Pons (tissue), 1 donor: ENCODE data around the gene UBL7.
A peak's percentile ranks its signal among the peaks of the same experiment; 100 is the strongest.
"Not testable (repeated sequence)": the region's sequence is repeated elsewhere in the genome, so short reads cannot be mapped to it uniquely, and the experiment has no call there.

Experiments
- DNase-seq: peaks from one replicate; pipeline ENCODE4 v3.0.0-alpha.2; 2016; ENCODE audit warnings: low spot score

UBL7 gene

GRCh38 chr15:74460871-74461846, at the start of gene UBL7:
TSS of gene UBL7 (minus strand) at chr15:74461160. CDS start at chr15:74458867, 2,293 bp downstream.
- peak; percentile 96 for DNase-seq

GRCh38 chr15:74506515-74506840, 45.5 kb upstream of the UBL7 start:
- DNase-seq: no peak

- DNase-seq: no peak
These were observed 45.0 kb upstream of the UBL7 start for GRCh38 chr15:74505837-74506514.

GRCh38 chr15:74504836-74505235, 43.9 kb upstream of the UBL7 start:
- DNase-seq: no peak

GRCh38 chr15:74504418-74504817, 43.5 kb upstream of the UBL7 start:
- no peak for DNase-seq

GRCh38 chr15:74502301-74502700, 41.3 kb upstream of the UBL7 start:
- DNase-seq: no peak

GRCh38 chr15:74500401-74500800, 39.4 kb upstream of the UBL7 start:
- DNase-seq: no peak

GRCh38 chr15:74499366-74499765, 38.4 kb upstream of the UBL7 start:
- no peak for DNase-seq

- no peak for DNase-seq
These were observed 36.6 kb upstream of the UBL7 start for GRCh38 chr15:74497584-74497983.

GRCh38 chr15:74496648-74497047, 35.7 kb upstream of the UBL7 start:
- no peak for DNase-seq

GRCh38 chr15:74490339-74490689, 29.4 kb upstream of the UBL7 start:
- DNase-seq: no peak

- peak; percentile 25 for DNase-seq
These were observed 28.8 kb upstream of the UBL7 start for GRCh38 chr15:74489518-74490338.

- DNase-seq: no peak
These were observed 27.8 kb upstream of the UBL7 start for GRCh38 chr15:74488776-74489175.

- no peak for DNase-seq
These were observed 21.7 kb upstream of the UBL7 start for GRCh38 chr15:74482661-74483060.

- DNase-seq: not testable (repeated sequence)
These were observed 19.4 kb upstream of the UBL7 start for GRCh38 chr15:74480364-74480763.

- not testable (repeated sequence) for DNase-seq
These were observed 10.7 kb upstream of the UBL7 start for GRCh38 chr15:74471621-74472020.

- DNase-seq: no peak
These were observed 9.9 kb upstream of the UBL7 start for GRCh38 chr15:74470631-74471395.

- no peak for DNase-seq
These were observed 7.5 kb upstream of the UBL7 start for GRCh38 chr15:74468341-74469032.

- no peak for DNase-seq
These were observed 5.6 kb upstream of the UBL7 start for GRCh38 chr15:74466570-74466969.

- no peak for DNase-seq
These were observed 3.9 kb upstream of the UBL7 start for GRCh38 chr15:74464897-74465296.

GRCh38 chr15:74464216-74464615, 3.3 kb upstream of the UBL7 start:
- DNase-seq: no peak
